ENCODE data around the gene TEX14.

TEX14 gene

DNA sequence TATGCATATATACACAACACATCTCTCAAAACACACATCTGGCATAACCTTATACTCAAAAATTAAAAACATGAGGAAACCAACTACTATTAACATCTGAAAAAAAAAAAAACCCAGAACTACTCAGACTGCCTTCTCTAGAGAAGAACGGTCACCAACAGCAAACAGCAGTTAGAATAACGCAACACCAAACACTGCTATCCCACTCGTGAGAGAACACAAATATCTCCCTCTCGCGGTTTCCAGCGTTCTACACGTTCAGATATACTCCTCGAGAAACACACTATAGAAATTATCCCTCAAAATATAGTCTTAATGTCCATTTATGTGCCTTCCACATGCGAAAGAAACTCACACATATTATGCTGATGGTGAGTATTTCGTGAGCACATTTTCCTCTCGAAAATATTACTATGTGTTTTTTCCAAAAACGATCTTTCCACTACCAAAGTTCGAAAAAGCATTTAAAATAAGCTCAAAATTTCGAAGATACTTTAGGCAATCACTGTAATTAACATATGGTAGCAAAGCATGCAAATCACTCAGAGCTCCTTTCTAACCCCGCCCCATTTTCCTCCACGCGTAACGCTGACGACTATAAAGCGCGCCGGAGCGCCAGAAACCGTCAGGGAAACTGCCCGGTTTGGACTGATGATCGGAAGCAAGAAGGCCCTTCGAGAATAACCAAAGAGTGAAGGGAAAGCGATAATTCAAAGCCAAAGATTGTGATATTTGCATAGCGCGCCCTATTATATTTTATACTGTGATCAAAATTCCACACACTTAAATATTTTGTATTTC is 60.1 kb downstream of the TEX14 start:
- H3K27ac ChIP-seq (ENCODE audit: low read depth, low read length) = peak overlapping the region; percentile 73
- no peaks in the 10 kb centered on the region for H3K9me3 ChIP-seq (ENCODE audit: insufficient read depth, low read length)
- H3F3A ChIP-seq (ENCODE audit: insufficient read depth) = peaks cover 17% of the 10 kb centered on the region
- H4K20me1 ChIP-seq (ENCODE audit: low read depth, low read length) = no peaks in the 10 kb centered on the region
- no peaks in the 10 kb centered on the region for H3K9me2 ChIP-seq (replicated peaks; ENCODE audit: insufficient read depth, low read length)
- TF ChIP-seq EZH2phosphoT487 (conservative IDR thresholded peaks at IDR 0.05; ENCODE audit: low read length) = no peak
- TF ChIP-seq, protein P1, sequence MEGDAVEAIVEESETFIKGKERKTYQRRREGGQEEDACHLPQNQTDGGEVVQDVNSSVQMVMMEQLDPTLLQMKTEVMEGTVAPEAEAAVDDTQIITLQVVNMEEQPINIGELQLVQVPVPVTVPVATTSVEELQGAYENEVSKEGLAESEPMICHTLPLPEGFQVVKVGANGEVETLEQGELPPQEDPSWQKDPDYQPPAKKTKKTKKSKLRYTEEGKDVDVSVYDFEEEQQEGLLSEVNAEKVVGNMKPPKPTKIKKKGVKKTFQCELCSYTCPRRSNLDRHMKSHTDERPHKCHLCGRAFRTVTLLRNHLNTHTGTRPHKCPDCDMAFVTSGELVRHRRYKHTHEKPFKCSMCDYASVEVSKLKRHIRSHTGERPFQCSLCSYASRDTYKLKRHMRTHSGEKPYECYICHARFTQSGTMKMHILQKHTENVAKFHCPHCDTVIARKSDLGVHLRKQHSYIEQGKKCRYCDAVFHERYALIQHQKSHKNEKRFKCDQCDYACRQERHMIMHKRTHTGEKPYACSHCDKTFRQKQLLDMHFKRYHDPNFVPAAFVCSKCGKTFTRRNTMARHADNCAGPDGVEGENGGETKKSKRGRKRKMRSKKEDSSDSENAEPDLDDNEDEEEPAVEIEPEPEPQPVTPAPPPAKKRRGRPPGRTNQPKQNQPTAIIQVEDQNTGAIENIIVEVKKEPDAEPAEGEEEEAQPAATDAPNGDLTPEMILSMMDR (IDR thresholded peaks at IDR 0.05; ENCODE audit: insufficient read depth, low read length, poor library complexity, severe bottlenecking) = no peak
- H3K27me3 ChIP-seq (ENCODE audit: low read length) = no peaks in the 10 kb centered on the region
- H3K4me3 ChIP-seq (ENCODE audit: insufficient read depth, low read length, poor library complexity, severe bottlenecking) = peak overlapping the region; percentile 41
- H3K4me2 ChIP-seq (ENCODE audit: low read depth, low read length, poor library complexity, severe bottlenecking) = peak overlapping the region; percentile 50
- H3K36me3 ChIP-seq (ENCODE audit: low read length) = no peaks in the 10 kb centered on the region
- peak overlapping the region; percentile 39 for H3K9ac ChIP-seq (ENCODE audit: low read length)
- peak overlapping the region; percentile 78 for H2AFZ ChIP-seq (ENCODE audit: low read depth, low read length, severe bottlenecking)
- no peaks in the 10 kb centered on the region for H3K79me2 ChIP-seq (ENCODE audit: insufficient read depth, low read length)

- no peaks in the 10 kb centered on the region for H3K36me3 ChIP-seq (ENCODE audit: low read length)
- TF ChIP-seq, protein P1 (IDR thresholded peaks at IDR 0.05; ENCODE audit: insufficient read depth, low read length, poor library complexity, severe bottlenecking) = no peak
- TF ChIP-seq EZH2phosphoT487 (conservative IDR thresholded peaks at IDR 0.05; ENCODE audit: low read length) = no peak
- peak overlapping the region; percentile 50 for H3K4me2 ChIP-seq (ENCODE audit: low read depth, low read length, poor library complexity, severe bottlenecking)
- H3K27ac ChIP-seq (ENCODE audit: low read depth, low read length) = peak overlapping the region; percentile 73
- H3K9me3 ChIP-seq (ENCODE audit: insufficient read depth, low read length) = no peaks in the 10 kb centered on the region
- peak overlapping the region; percentile 78 for H2AFZ ChIP-seq (ENCODE audit: low read depth, low read length, severe bottlenecking)
- peak overlapping the region; percentile 39 for H3K9ac ChIP-seq (ENCODE audit: low read length)
- no peaks in the 10 kb centered on the region for H3K79me2 ChIP-seq (ENCODE audit: insufficient read depth, low read length)
- no peaks in the 10 kb centered on the region for H3K27me3 ChIP-seq (ENCODE audit: low read length)
- no peaks in the 10 kb centered on the region for H3K9me2 ChIP-seq (replicated peaks; ENCODE audit: insufficient read depth, low read length)
- no peak overlapping the region for H3K4me3 ChIP-seq (ENCODE audit: insufficient read depth, low read length, poor library complexity, severe bottlenecking)
- H4K20me1 ChIP-seq (ENCODE audit: low read depth, low read length) = no peaks in the 10 kb centered on the region
- H3F3A ChIP-seq (ENCODE audit: insufficient read depth) = peaks cover 17% of the 10 kb centered on the region
Observed at GRCh38 chr17:58630883-58631522, 60.8 kb downstream of the TEX14 start.

GRCh38 chr17:58626905-58627304 is 64.9 kb downstream of the TEX14 start:
- Histone ChIP-seq H3K9me2 (replicated peaks; ENCODE audit: insufficient read depth, low read length) (no peaks in the 10 kb centered on the region), H4K20me1 (ENCODE audit: low read depth, low read length) (no peaks in the 10 kb centered on the region), H3K9me3 (ENCODE audit: insufficient read depth, low read length) (no peaks in the 10 kb centered on the region)

More at GRCh38 chr17:58626905-58627304, 64.9 kb downstream of the TEX14 start:
- H3K36me3 ChIP-seq (ENCODE audit: low read length) = no peaks in the 10 kb centered on the region
- H3K9ac ChIP-seq (ENCODE audit: low read length) = no peak overlapping the region
- H3K27ac ChIP-seq (ENCODE audit: low read depth, low read length) = no peak overlapping the region
- peaks cover 17% of the 10 kb centered on the region for H3F3A ChIP-seq (ENCODE audit: insufficient read depth)
- no peak overlapping the region for H2AFZ ChIP-seq (ENCODE audit: low read depth, low read length, severe bottlenecking)
- no peaks in the 10 kb centered on the region for H3K79me2 ChIP-seq (ENCODE audit: insufficient read depth, low read length)
- H3K27me3 ChIP-seq (ENCODE audit: low read length) = no peaks in the 10 kb centered on the region
- H3K4me2 ChIP-seq (ENCODE audit: low read depth, low read length, poor library complexity, severe bottlenecking) = no peak overlapping the region
- H3K4me3 ChIP-seq (ENCODE audit: insufficient read depth, low read length, poor library complexity, severe bottlenecking) = no peak overlapping the region
- TF ChIP-seq, protein P1 (IDR thresholded peaks at IDR 0.05; ENCODE audit: insufficient read depth, low read length, poor library complexity, severe bottlenecking) = no peak
- TF ChIP-seq EZH2phosphoT487 (conservative IDR thresholded peaks at IDR 0.05; ENCODE audit: low read length) = no peak

All from SU-DHL-6 (cell line).